Esophagus muscularis mucosa (tissue), 4 donors: ENCODE measurements around the gene STON2.

Experiments used
- EP300 ChIP-seq: sonication (generic); formaldehyde crosslinking; IDR thresholded peaks from one replicate; pipeline ENCODE4 v1.6.1; 2017; ENCODE audit warnings: antibody characterized with exemption
- POLR2A ChIP-seq: fragments of 450-650 bp; IDR thresholded peaks from one replicate; pipeline ENCODE4 v1.6.1; 2017; ENCODE audit warnings: antibody characterized with exemption, moderate library complexity, mild to moderate bottlenecking, low read depth
- POLR2AphosphoS5 ChIP-seq, 2 donors: sonication (generic); formaldehyde crosslinking; IDR thresholded peaks; one replicate each; pipeline ENCODE4 v1.6.1; 2017; ENCODE audit warnings: antibody characterized with exemption in 2 of 2
- TF ChIP-seq, protein P1 (sequence below), 3 experiments: fragments of 200-600 bp in 2 of 3; fragments of 450-650 bp in 1 of 3; sonication (generic) in 2 of 3; IDR thresholded peaks; one replicate each; pipeline ENCODE4 v1.5.1; 2017 to 2019; ENCODE audit warnings: antibody characterized with exemption in 3 of 3, mild to moderate bottlenecking in 2 of 3, moderate library complexity in 1 of 3

DNA sequence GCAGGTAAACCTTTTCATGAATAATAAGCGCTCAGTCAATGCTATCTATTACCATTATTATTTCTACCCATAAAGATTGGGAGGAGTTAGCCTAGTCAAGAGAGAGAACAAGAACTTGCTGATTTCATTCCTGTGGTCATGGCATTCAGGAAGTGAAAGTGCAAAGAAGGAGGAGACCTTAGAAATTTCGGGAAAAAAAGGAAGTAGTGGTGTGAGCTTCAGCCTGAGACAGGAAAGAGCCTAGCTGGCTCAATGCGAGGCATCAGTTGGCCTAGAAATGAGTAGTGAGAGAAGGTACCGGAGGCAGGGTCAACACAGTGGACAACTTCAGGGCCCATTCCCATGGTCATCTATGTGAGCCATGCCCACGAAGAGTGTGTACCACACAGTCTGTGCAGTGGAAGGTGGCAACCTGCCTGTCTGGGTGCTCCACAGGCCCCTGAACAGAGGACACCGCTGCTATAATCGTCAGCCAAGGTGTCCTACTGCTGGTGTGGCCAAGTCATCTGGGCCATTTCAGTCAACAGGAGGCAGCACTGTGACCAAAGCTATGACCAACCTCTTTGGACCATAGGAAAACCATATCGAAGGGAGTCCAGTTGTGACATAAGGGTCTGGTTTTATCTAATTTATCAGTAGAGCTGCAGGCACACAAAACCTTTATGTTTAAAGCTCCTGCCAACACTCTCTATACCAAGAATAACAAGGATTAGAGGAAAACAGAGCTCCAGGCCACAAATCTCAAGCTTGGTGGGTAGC is 16.2 kb upstream of the STON2 start:
- TF ChIP-seq, protein P1, sequence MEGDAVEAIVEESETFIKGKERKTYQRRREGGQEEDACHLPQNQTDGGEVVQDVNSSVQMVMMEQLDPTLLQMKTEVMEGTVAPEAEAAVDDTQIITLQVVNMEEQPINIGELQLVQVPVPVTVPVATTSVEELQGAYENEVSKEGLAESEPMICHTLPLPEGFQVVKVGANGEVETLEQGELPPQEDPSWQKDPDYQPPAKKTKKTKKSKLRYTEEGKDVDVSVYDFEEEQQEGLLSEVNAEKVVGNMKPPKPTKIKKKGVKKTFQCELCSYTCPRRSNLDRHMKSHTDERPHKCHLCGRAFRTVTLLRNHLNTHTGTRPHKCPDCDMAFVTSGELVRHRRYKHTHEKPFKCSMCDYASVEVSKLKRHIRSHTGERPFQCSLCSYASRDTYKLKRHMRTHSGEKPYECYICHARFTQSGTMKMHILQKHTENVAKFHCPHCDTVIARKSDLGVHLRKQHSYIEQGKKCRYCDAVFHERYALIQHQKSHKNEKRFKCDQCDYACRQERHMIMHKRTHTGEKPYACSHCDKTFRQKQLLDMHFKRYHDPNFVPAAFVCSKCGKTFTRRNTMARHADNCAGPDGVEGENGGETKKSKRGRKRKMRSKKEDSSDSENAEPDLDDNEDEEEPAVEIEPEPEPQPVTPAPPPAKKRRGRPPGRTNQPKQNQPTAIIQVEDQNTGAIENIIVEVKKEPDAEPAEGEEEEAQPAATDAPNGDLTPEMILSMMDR (IDR thresholded peaks at IDR 0.05) = no peak
- TF ChIP-seq POLR2A (no peak), EP300 (no peak), POLR2AphosphoS5 (IDR thresholded peaks at IDR 0.05) (no peak)
